ENCODE data around the gene HYAL2.
A peak's percentile ranks its signal among the peaks of the same experiment; 100 is the strongest.
"Not testable (repeated sequence)": the region's sequence is repeated elsewhere in the genome, so short reads cannot be mapped to it uniquely, and the experiment has no call there.

HYAL2 gene

GRCh38 chr3:50290161-50290641 is 32.3 kb downstream of the HYAL2 start:
- Mint-ChIP-seq H3K27me3 (ENCODE audit: low read depth, poor library complexity) (no peaks in the 10 kb centered on the region), H3K4me3 (peak overlapping the region; percentile 61), H3K9me3 (no peaks in the 10 kb centered on the region), H3K36me3 (ENCODE audit: low read depth) (peaks cover 16% of the 10 kb centered on the region), H3K4me1 (peaks cover 16% of the 10 kb centered on the region), H3K27ac (no peak overlapping the region)
- TF ChIP-seq, protein P1, sequence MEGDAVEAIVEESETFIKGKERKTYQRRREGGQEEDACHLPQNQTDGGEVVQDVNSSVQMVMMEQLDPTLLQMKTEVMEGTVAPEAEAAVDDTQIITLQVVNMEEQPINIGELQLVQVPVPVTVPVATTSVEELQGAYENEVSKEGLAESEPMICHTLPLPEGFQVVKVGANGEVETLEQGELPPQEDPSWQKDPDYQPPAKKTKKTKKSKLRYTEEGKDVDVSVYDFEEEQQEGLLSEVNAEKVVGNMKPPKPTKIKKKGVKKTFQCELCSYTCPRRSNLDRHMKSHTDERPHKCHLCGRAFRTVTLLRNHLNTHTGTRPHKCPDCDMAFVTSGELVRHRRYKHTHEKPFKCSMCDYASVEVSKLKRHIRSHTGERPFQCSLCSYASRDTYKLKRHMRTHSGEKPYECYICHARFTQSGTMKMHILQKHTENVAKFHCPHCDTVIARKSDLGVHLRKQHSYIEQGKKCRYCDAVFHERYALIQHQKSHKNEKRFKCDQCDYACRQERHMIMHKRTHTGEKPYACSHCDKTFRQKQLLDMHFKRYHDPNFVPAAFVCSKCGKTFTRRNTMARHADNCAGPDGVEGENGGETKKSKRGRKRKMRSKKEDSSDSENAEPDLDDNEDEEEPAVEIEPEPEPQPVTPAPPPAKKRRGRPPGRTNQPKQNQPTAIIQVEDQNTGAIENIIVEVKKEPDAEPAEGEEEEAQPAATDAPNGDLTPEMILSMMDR (IDR thresholded peaks at IDR 0.05), result no peak
- DNase-seq, result no peak

GRCh38 chr3:50289130-50289529 is 33.4 kb downstream of the HYAL2 start:
- H3K27ac Mint-ChIP-seq, result no peak overlapping the region
- no peak for DNase-seq
- H3K4me3 Mint-ChIP-seq, result no peak overlapping the region
- peaks cover 2% of the 10 kb centered on the region for H3K27me3 Mint-ChIP-seq (ENCODE audit: low read depth, poor library complexity)
- TF ChIP-seq, protein P1 (IDR thresholded peaks at IDR 0.05), result no peak
- peaks cover 16% of the 10 kb centered on the region for H3K4me1 Mint-ChIP-seq
- no peaks in the 10 kb centered on the region for H3K9me3 Mint-ChIP-seq
- H3K36me3 Mint-ChIP-seq (ENCODE audit: low read depth), result peaks cover 16% of the 10 kb centered on the region

GRCh38 chr3:50288387-50289007 is 34.0 kb downstream of the HYAL2 start:
- no peak for DNase-seq
- H3K36me3 Mint-ChIP-seq (ENCODE audit: low read depth), result peaks cover 16% of the 10 kb centered on the region
- H3K27ac Mint-ChIP-seq, result peak overlapping the region; percentile 75
- no peak overlapping the region for H3K4me3 Mint-ChIP-seq
- peaks cover 16% of the 10 kb centered on the region for H3K4me1 Mint-ChIP-seq
- H3K9me3 Mint-ChIP-seq, result no peaks in the 10 kb centered on the region
- TF ChIP-seq, protein P1 (IDR thresholded peaks at IDR 0.05), result no peak
- peaks cover 2% of the 10 kb centered on the region for H3K27me3 Mint-ChIP-seq (ENCODE audit: low read depth, poor library complexity)

GRCh38 chr3:50287262-50287661 is 35.3 kb downstream of the HYAL2 start:
- Mint-ChIP-seq H3K27ac (no peak overlapping the region), H3K36me3 (ENCODE audit: low read depth) (peaks cover 16% of the 10 kb centered on the region), H3K9me3 (no peaks in the 10 kb centered on the region), H3K4me3 (no peak overlapping the region), H3K4me1 (peaks cover 8% of the 10 kb centered on the region), H3K27me3 (ENCODE audit: low read depth, poor library complexity) (peaks cover 2% of the 10 kb centered on the region)
- DNase-seq, result no peak
- TF ChIP-seq, protein P1 (IDR thresholded peaks at IDR 0.05), result no peak

DNA sequence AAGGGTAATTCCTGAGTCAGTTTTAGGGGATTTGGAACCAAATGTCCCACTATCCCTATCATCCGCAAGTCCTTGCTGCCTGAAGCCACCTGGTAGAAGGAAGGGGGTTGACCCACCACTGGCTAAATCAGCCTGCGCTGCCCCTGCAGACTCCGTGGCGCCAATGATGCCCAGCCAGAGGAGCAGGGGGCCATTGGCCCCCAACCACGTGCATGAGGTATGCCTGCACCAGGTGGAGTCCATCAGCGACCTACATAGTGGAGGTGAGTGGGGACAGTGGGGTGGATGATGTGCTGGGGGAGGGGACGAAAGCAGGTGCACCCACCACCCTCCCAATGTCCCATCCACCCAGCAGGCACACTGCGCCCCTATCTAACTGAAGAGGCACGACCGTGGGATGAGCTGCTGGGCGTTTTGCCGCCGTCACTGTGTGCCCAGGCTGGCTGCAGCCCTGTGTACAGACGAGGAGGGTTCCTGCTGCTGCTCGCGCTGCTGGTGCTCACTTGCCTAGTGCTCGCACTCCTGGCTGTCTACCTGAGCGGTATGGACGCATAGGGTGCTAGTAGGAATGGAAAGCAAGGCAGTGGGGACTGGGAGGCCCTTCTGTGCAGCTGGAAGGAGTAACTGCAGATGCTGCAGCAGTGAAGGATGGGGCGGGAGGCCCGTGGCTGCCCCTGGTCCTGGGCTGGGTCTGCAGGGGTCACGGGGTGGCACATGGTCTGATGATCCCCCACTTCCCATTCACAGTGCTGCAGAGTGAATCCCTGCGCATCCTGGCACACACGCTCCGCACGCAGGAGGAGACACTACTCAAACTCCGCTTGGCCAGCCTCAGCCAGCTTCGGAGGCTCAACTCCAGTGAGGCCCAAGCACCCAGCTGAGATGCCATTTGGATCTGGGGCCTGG is 36.0 kb downstream of the HYAL2 start:
- H3K27ac Mint-ChIP-seq, result no peak overlapping the region
- DNase-seq, result no peak
- peaks cover 16% of the 10 kb centered on the region for H3K36me3 Mint-ChIP-seq (ENCODE audit: low read depth)
- H3K4me1 Mint-ChIP-seq, result peaks cover 6% of the 10 kb centered on the region
- TF ChIP-seq, protein P1 (IDR thresholded peaks at IDR 0.05), result no peak
- H3K4me3 Mint-ChIP-seq, result no peak overlapping the region
- no peaks in the 10 kb centered on the region for H3K9me3 Mint-ChIP-seq
- H3K27me3 Mint-ChIP-seq (ENCODE audit: low read depth, poor library complexity), result peaks cover 2% of the 10 kb centered on the region

GRCh38 chr3:50284121-50284520 is 38.4 kb downstream of the HYAL2 start:
- DNase-seq; H3K4me1 Mint-ChIP-seq; H3K27me3 Mint-ChIP-seq (ENCODE audit: low read depth, poor library complexity); H3K9me3 Mint-ChIP-seq; H3K4me3 Mint-ChIP-seq; H3K27ac Mint-ChIP-seq: not testable (repeated sequence)
- H3K36me3 Mint-ChIP-seq (ENCODE audit: low read depth), result peaks cover 11% of the 10 kb centered on the region

Data from nephron progenitor cell (in vitro differentiated cells).